Mammary epithelial cell (primary cell): ENCODE data around the gene TTC21A.

Experiments
- CTCF ChIP-seq, 2 donors: IDR thresholded peaks in 1 of 2; conservative IDR thresholded peaks in 1 of 2; 2 replicates each; pipeline ENCODE4 v1.5.1; 2011 to 2012; ENCODE audit warnings: inconsistent platforms in 2 of 2, low read length in 2 of 2, mild to moderate bottlenecking in 2 of 2, control low read depth in 1 of 2, low read depth in 1 of 2; ENCODE audit not compliant: insufficient read depth in 1 of 2; ENCODE audit errors: extremely low read depth in 1 of 2
- EZH2 ChIP-seq: IDR thresholded peaks from 2 replicates; pipeline ENCODE4 v1.6.1; 2012; ENCODE audit warnings: low read length, inconsistent platforms, borderline replicate concordance

GRCh38 chr3:39080026-39080425 is 27.5 kb upstream of the TTC21A start:
- TF ChIP-seq CTCF (conservative IDR thresholded peaks at IDR 0.05 in 1 of 2, IDR thresholded peaks at IDR 0.05 in 1 of 2; ENCODE audit: extremely low read depth in 1 of 2, insufficient read depth in 1 of 2, low read depth in 1 of 2, low read length in 2 of 2), result no peak
- TF ChIP-seq EZH2, result no peak
